Measurements from ENCODE around the gene THBS1. TPM values are rescaled to one million over a fixed set of nuclear protein-coding genes. Genes with fewer than 3 reads are reported as not detected.

THBS1 gene
- total and polyA plus RNA-seq, 9 donors: 45.5 to 137 (median 74.5) TPM

DNA sequence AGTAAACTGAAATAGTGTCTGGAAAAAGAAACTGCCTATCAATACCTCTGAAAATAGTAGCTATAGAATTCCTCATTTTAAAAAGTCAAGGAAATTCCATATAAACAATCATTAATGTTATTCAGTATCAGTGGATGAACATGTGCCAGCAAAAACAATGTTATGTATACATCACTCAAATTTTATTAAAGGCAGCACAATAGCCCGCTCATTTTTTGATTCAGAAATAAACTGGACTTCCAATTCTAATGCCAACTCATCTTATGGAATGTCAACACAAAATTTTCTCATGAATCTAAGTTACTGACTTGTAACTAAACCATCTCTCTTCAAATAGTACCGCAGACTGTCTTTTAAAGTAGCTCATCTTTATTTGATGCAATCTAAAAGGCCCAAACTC is 19.0 kb downstream of the THBS1 start:
- WGBS (ENCODE audit: insufficient coverage): 83% methylated on average over 1 of the region's 2 CpGs
- H3K27me3 ChIP-seq (ENCODE audit: control insufficient read depth, insufficient read depth, low read length): no peaks in the 10 kb centered on the region
- no peaks in the 10 kb centered on the region for H3K9me3 ChIP-seq (replicated peaks; ENCODE audit: control insufficient read depth, low read depth, low read length)
- H3K4me3 ChIP-seq (ENCODE audit: low read length): no peak overlapping the region
- no peaks in the 10 kb centered on the region for H3K4me1 ChIP-seq (ENCODE audit: control insufficient read depth, insufficient read depth, low read length)
- H3K27ac ChIP-seq (ENCODE audit: low read length): no peak overlapping the region
- H3K36me3 ChIP-seq (ENCODE audit: control insufficient read depth, insufficient read depth, low read length): peaks cover 9% of the 10 kb centered on the region
- DNase-seq: no peak

DNA sequence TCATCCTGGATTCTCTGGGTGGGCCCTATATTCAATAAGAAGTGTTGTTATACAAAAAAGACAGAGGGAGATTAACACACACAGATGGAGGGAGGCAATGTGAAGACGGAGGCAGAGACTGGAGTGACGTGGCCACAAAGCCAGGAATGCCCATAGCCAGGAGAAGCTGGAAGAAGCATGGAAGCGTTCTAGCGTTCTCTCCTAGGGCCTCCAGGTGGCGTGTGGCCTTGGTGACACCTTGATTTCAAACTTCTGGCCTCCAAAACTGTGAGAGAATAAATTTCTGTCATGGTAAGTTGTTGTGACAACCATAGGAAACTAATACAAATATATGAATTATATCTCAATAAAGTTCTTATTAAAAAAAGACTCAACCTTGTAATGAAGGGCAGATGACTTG is 21.3 kb downstream of the THBS1 start:
- 72% methylated on average over 4 of the region's 5 CpGs for WGBS (ENCODE audit: insufficient coverage)
- Histone ChIP-seq H3K27me3 (ENCODE audit: control insufficient read depth, insufficient read depth, low read length) (no peaks in the 10 kb centered on the region), H3K4me3 (ENCODE audit: low read length) (no peak overlapping the region)

DNA sequence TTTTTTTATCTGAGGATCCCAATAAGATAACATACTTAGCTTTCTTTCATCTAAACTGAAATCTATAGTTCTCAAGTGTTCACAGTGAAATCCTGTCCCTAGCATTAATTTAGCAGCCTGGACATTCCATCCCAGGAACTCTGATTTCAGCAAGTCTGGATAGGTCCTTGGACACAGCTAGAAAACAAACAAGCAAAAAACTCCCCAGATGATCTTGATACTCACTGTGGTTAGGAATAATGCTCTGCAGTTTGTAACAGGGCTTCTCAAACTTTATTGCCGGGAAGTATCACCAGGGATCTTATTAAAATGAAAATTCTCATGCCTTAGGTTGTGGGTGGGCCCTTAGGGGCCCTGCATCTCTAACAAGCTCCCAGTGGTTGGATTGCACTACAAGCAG is 24.3 kb downstream of the THBS1 start:
- H3K9me3 ChIP-seq (replicated peaks; ENCODE audit: control insufficient read depth, low read depth, low read length): peaks cover 6% of the 10 kb centered on the region
- H3K27ac ChIP-seq (ENCODE audit: low read length): no peak overlapping the region
- no peaks in the 10 kb centered on the region for H3K36me3 ChIP-seq (ENCODE audit: control insufficient read depth, insufficient read depth, low read length)
- no peaks in the 10 kb centered on the region for H3K27me3 ChIP-seq (ENCODE audit: control insufficient read depth, insufficient read depth, low read length)
- WGBS (ENCODE audit: insufficient coverage): no CpG with 5 or more reads among the region's 1 CpG
- DNase-seq: no peak
- no peaks in the 10 kb centered on the region for H3K4me1 ChIP-seq (ENCODE audit: control insufficient read depth, insufficient read depth, low read length)
- no peak overlapping the region for H3K4me3 ChIP-seq (ENCODE audit: low read length)

More for the DNA sequence above, 21.3 kb downstream of the THBS1 start:
- no peaks in the 10 kb centered on the region for H3K4me1 ChIP-seq (ENCODE audit: control insufficient read depth, insufficient read depth, low read length)
- no peak for DNase-seq
- H3K36me3 ChIP-seq (ENCODE audit: control insufficient read depth, insufficient read depth, low read length): no peaks in the 10 kb centered on the region
- H3K9me3 ChIP-seq (replicated peaks; ENCODE audit: control insufficient read depth, low read depth, low read length): no peaks in the 10 kb centered on the region
- H3K27ac ChIP-seq (ENCODE audit: low read length): no peak overlapping the region

DNA sequence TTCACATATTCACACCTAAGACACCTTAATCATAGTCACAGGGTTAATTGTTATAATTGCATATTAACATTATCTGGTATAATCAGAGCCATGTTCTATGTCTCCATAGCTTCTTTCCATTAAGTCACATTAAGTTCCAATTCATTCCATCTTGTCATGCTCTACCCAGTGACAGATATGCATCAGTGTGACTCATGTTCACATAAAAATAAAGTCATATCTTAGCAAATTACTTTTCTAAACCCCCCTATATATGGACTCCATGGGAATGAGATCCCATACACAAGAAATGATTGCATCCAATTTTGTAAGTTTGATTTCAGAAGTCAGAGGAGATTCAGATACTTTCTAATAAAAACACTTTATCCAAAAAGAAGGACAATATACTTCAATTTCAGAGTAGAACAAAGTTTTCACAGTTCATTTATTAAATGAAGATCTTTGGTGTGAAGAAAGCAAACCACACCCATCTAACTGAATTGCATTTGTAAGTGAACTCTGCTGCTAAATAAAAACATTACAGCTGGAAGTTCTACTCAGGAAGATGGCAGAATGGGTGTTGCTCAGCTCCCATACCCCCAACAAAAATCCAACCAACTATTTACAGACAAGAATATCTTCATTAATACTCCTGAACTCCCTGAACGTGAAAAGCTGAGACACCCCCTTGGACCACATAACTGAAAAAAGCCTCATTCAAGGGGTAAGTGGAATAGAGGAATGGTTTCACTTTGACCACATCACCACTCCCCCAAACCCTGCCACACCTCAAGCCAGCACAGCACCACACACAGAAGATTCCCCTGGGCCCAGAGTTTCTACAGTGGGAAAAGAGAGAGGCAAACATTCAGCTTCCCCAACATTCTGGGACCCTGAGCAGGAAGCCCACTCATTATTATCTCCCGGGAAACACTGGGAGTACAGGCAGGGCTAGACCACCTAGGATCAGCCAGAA is 27.6 kb downstream of the THBS1 start:
- WGBS (ENCODE audit: insufficient coverage): 93% methylated on average over 1 of the region's 2 CpGs
- H3K36me3 ChIP-seq (ENCODE audit: control insufficient read depth, insufficient read depth, low read length): no peaks in the 10 kb centered on the region
- H3K27me3 ChIP-seq (ENCODE audit: control insufficient read depth, insufficient read depth, low read length): no peaks in the 10 kb centered on the region
- no peak overlapping the region for H3K27ac ChIP-seq (ENCODE audit: low read length)
- DNase-seq: no peak
- H3K9me3 ChIP-seq (replicated peaks; ENCODE audit: control insufficient read depth, low read depth, low read length): peaks cover 19% of the 10 kb centered on the region
- no peak overlapping the region for H3K4me3 ChIP-seq (ENCODE audit: low read length)
- H3K4me1 ChIP-seq (ENCODE audit: control insufficient read depth, insufficient read depth, low read length): no peaks in the 10 kb centered on the region

DNA sequence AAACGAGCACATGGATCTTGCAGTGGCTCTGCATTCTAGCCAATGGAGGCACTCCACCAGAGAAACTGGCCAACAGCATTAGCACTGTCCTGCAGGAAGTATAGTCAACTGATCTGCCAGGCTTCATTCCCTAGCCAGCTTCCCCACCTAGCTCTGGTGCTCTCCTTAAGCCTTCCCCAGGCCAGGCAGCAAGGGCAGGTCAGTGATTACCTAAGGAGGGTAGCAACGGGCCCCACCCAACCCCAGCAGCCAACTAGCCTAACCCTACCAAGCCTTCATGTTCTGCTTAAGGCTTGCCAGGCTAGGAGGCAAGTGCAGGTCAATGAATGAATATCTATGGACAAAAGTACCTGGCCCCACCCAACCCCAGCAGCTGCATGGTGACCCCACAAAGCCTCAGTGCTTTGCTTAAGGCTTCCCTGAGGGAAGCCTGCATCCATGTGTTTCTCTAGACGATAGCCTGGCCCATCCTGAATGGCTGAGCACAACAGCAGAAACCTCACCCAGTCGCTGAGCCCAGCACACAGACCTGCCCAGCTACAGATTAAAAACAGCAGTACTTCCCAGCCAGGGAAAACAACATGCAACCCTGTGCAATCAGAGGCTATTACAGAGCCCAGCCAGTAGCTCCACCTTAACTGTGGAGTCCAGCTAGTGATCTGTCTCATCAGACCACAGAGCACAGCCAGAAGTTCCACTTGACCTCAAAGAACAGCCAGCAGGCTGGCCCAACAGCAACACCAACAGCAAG is 28.5 kb downstream of the THBS1 start:
- Histone ChIP-seq H3K36me3 (ENCODE audit: control insufficient read depth, insufficient read depth, low read length) (no peaks in the 10 kb centered on the region), H3K27ac (ENCODE audit: low read length) (no peak overlapping the region), H3K9me3 (replicated peaks; ENCODE audit: control insufficient read depth, low read depth, low read length) (peaks cover 19% of the 10 kb centered on the region), H3K4me3 (ENCODE audit: low read length) (no peak overlapping the region), H3K27me3 (ENCODE audit: control insufficient read depth, insufficient read depth, low read length) (no peaks in the 10 kb centered on the region), H3K4me1 (ENCODE audit: control insufficient read depth, insufficient read depth, low read length) (no peaks in the 10 kb centered on the region)
- DNase-seq: no peak
- whole genome bisulfite sequencing (ENCODE audit: insufficient coverage): 77% methylated on average over 3 of the region's 4 CpGs

DNA sequence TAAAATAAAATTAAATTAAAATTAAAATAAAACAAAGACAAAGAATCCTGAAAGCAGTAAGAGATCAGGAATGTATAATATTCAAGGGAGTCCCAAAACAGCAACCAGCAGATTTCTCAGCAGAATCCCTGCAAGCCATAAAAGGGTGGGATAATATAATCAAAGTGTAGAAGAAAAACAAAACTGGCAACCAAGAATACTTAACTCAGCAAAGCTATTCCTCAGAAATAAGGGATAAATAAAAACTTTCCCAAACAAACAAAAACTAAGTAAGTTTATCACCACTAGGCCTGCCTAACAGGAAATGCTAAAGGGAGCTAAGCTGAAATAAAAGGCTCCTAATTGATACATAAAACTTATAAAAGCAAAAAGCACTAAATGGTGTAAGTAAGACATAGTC is 29.8 kb downstream of the THBS1 start:
- Histone ChIP-seq H3K9me3 (replicated peaks; ENCODE audit: control insufficient read depth, low read depth, low read length) (peaks cover 19% of the 10 kb centered on the region), H3K4me3 (ENCODE audit: low read length) (no peak overlapping the region), H3K4me1 (ENCODE audit: control insufficient read depth, insufficient read depth, low read length) (no peaks in the 10 kb centered on the region), H3K27me3 (ENCODE audit: control insufficient read depth, insufficient read depth, low read length) (no peaks in the 10 kb centered on the region), H3K36me3 (ENCODE audit: control insufficient read depth, insufficient read depth, low read length) (no peaks in the 10 kb centered on the region), H3K27ac (ENCODE audit: low read length) (no peak overlapping the region)
- DNase-seq: no peak

DNA sequence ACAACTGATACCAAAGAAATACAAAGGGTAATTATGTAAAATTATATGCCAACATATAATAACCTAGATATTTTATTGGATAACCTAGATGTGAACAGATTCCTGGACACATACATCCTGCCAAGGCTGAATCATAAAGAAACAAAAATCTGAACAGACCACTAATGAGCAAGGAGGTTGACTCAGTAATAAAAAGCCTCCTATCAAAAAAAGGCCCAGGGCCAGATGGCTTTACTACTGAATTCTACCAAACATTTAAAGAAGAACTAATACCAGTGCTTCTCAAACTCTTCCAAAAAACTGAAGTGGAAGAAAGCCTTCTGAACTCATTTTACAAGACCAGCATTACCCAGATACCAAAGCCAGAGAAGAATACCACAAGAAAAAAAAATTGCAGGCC is 32.4 kb downstream of the THBS1 start:
- H3K4me1 ChIP-seq (ENCODE audit: control insufficient read depth, insufficient read depth, low read length): no peaks in the 10 kb centered on the region
- H3K4me3 ChIP-seq (ENCODE audit: low read length): no peak overlapping the region
- peaks cover 19% of the 10 kb centered on the region for H3K9me3 ChIP-seq (replicated peaks; ENCODE audit: control insufficient read depth, low read depth, low read length)

DNA sequence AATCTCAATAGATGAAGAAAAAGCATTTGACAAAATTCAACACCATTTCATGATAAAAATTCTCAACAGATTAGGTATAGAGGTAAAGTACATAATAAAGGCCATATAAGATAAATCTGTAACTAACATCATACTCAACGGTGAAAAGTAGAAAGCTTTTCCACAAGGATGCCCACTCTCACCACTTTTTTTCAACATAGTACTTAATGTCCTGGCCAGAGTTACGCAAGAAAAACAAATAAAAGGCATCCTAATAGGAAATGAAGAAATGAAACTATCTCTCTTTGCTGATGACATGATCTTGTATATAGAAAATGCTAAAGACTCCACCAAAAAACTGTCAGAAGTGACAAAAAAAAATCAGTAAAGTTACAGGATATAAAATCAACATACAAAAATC is 33.0 kb downstream of the THBS1 start:
- no CpG with 5 or more reads among the region's 2 CpGs for whole genome bisulfite sequencing (ENCODE audit: insufficient coverage)
- DNase-seq: no peak
- Histone ChIP-seq H3K9me3 (replicated peaks; ENCODE audit: control insufficient read depth, low read depth, low read length) (peaks cover 19% of the 10 kb centered on the region), H3K4me1 (ENCODE audit: control insufficient read depth, insufficient read depth, low read length) (no peaks in the 10 kb centered on the region), H3K4me3 (ENCODE audit: low read length) (no peak overlapping the region), H3K36me3 (ENCODE audit: control insufficient read depth, insufficient read depth, low read length) (no peaks in the 10 kb centered on the region), H3K27ac (ENCODE audit: low read length) (no peak overlapping the region), H3K27me3 (ENCODE audit: control insufficient read depth, insufficient read depth, low read length) (no peaks in the 10 kb centered on the region)

More for the DNA sequence above, 32.4 kb downstream of the THBS1 start:
- DNase-seq: no peak
- Histone ChIP-seq H3K27me3 (ENCODE audit: control insufficient read depth, insufficient read depth, low read length) (no peaks in the 10 kb centered on the region), H3K27ac (ENCODE audit: low read length) (no peak overlapping the region), H3K36me3 (ENCODE audit: control insufficient read depth, insufficient read depth, low read length) (no peaks in the 10 kb centered on the region)

DNA sequence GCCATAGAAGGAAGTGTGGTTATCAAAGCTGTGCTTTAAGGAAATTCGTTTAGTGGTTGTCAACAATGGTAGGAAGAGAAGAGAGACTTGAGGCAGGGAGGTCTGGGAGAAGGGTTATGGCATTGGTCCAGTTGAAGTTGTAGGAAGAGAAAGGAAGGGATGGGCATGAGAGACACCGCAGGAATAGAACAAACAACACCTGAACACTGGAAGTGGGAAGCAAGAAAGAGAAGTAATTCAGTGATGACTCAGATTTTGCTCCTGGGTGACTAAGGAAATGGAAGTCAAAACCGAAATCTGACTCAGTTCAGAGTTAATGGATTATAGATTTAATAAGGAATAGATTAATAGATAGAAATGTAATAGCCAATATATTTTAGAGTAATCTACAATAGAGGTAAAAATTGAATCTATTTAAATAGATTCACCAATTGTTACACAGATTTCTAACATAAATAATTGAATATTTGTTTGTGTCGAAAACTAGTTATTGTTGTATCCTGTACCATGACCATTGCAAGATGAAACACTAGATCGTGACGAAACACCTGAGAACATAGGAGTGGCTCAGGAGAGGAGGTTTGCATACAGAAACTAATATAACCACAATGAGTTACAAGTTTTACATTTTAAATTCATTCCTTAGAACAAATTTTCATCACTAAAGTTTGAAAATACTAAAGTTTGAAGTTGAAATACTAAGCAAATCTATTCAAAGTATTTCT is 36.0 kb downstream of the THBS1 start:
- Histone ChIP-seq H3K27me3 (ENCODE audit: control insufficient read depth, insufficient read depth, low read length) (no peaks in the 10 kb centered on the region), H3K9me3 (replicated peaks; ENCODE audit: control insufficient read depth, low read depth, low read length) (no peaks in the 10 kb centered on the region), H3K4me1 (ENCODE audit: control insufficient read depth, insufficient read depth, low read length) (no peaks in the 10 kb centered on the region), H3K36me3 (ENCODE audit: control insufficient read depth, insufficient read depth, low read length) (no peaks in the 10 kb centered on the region), H3K27ac (ENCODE audit: low read length) (no peak overlapping the region), H3K4me3 (ENCODE audit: low read length) (no peak overlapping the region)
- WGBS (ENCODE audit: insufficient coverage): 71% methylated on average over 2 of the region's 6 CpGs
- DNase-seq: no peak

Measured in muscle of leg (tissue), 11 donors.